ENCODE data around the gene MAD1L1. TPM values are rescaled to one million over a fixed set of nuclear protein-coding genes. Genes with fewer than 3 reads are reported as not detected.

Gene MAD1L1
- total and polyA plus RNA-seq, 2 of the 8 experiments (the other 6 are each of a cell fraction or from before 2014, with no cell fraction given), result 40.4 to 44.6 TPM

GRCh38 chr7:1861799-1862458, 370.8 kb downstream of the MAD1L1 start:
- Histone ChIP-seq H3K14ac (ENCODE audit: insufficient read length) (no peak overlapping the region), H4K91ac (replicated peaks; ENCODE audit: insufficient read length, low read length) (no peak overlapping the region), H3K4ac (replicated peaks; ENCODE audit: insufficient read length, low read depth, low read length) (no peak overlapping the region), H3K18ac (ENCODE audit: extremely low read depth, low read length) (no peak overlapping the region; the same call in 1 of the 2 replicates), H3K36me3 (ENCODE audit: control insufficient read depth in 2 of 4, insufficient read depth in 4 of 4, low read length in 3 of 4) (no peaks in the 10 kb centered on the region), H2BK5ac (ENCODE audit: low read depth, low read length) (no peak overlapping the region), H3K56ac (replicated peaks; ENCODE audit: insufficient read length, low read depth, low read length) (no peak overlapping the region), H3K9me3 (ENCODE audit: insufficient read depth in 2 of 2, low read depth in 1 of 2, low read length in 1 of 2) (no peaks in the 10 kb centered on the region), H3K23ac (ENCODE audit: insufficient read length) (no peak overlapping the region), H3K23me2 (ENCODE audit: low read depth, low read length) (no peaks in the 10 kb centered on the region), H3K27ac (ENCODE audit: low read depth, low read length) (no peak overlapping the region), H3K4me1 (replicated peaks in 1 of 4; ENCODE audit: control insufficient read depth in 3 of 4, insufficient read depth in 4 of 4, low read length in 3 of 4) (peaks cover 0 to 7% (median 4%) of the 10 kb centered on the region in 4 experiments; a peak in 4 of 7 replicates), H2BK120ac (replicated peaks; ENCODE audit: low read depth, low read length) (no peak overlapping the region), H4K8ac (ENCODE audit: extremely low read depth, insufficient read depth, low read length) (no peak overlapping the region), H3K4me3 (ENCODE audit: extremely low read depth in 1 of 4, insufficient read depth in 2 of 4, low read depth in 3 of 4, low read length in 4 of 4) (no peak overlapping the region), H3K9ac (replicated peaks in 1 of 4; ENCODE audit: extremely low read depth in 1 of 4, low read depth in 3 of 4, low read length in 3 of 4) (no peak overlapping the region), H3K79me1 (ENCODE audit: low read depth, low read length) (no peaks in the 10 kb centered on the region), H4K20me1 (replicated peaks in 1 of 2; ENCODE audit: control insufficient read depth in 1 of 2, insufficient read depth in 2 of 2, low read length in 2 of 2) (peaks cover 3 to 4% of the 10 kb centered on the region in 2 experiments), H4K5ac (ENCODE audit: insufficient read length, low read depth, low read length) (no peak overlapping the region), H2BK20ac (ENCODE audit: low read length) (no peak overlapping the region), H2BK12ac (ENCODE audit: low read depth, low read length) (no peak overlapping the region), H2AK5ac (ENCODE audit: low read depth, low read length) (no peak overlapping the region), H3K4me2 (ENCODE audit: insufficient read depth in 1 of 2, low read depth in 2 of 2, low read length in 2 of 2) (no peak overlapping the region), H2AFZ (ENCODE audit: low read length) (no peak overlapping the region), H3K79me2 (ENCODE audit: control insufficient read depth in 1 of 2, insufficient read depth in 2 of 2, low read length in 2 of 2) (no peaks in the 10 kb centered on the region), H2BK15ac (ENCODE audit: low read length) (no peak overlapping the region), H3K27me3 (replicated peaks in 1 of 4; ENCODE audit: control insufficient read depth in 3 of 4, extremely low read depth in 1 of 4, insufficient read depth in 3 of 4, low read length in 3 of 4) (no peaks in the 10 kb centered on the region)
- WGBS, 2 experiments (ENCODE audit: extremely low coverage in 1 of 2, insufficient coverage in 1 of 2, insufficient read length in 1 of 2, insufficient replicate concordance in 2 of 2, low coverage in 1 of 2, low lambda C conversion rate in 2 of 2, missing lambda C conversion rate in 1 of 2), result 96% methylated on average over 15 of the region's 19 CpGs; no CpG with 5 or more reads in 1 of the 2 experiments
- DNase-seq (ENCODE audit: low read depth in 1 of 2, low spot score in 2 of 2) (no peak), FAIRE-seq (no peak)
- CTCF ChIA-PET (ENCODE audit: partially characterized antibody), result interaction anchor here (0.6 to 2.8 kb wide), 7 partner anchors 9 to 506 kb away, joined by 3 to 16 read pairs (median 4); no protein-coding TSS in a partner anchor
- POLR2A ChIA-PET (ENCODE audit: partially characterized antibody), result interaction anchor here (0.5 to 1.1 kb wide), 2 partner anchors 12 to 714 kb away, joined by 3 read pairs; no protein-coding TSS in a partner anchor
